GM19025 (cell line): ENCODE data around the gene MED25.
A peak's percentile ranks its signal among the peaks of the same experiment; 100 is the strongest.

ENCODE experiments used
- ATAC-seq: cut with Tn5 transposase; IDR thresholded peaks from one replicate; pipeline ENCODE4 v1.9.1; 2021; ENCODE audit warnings: mild to moderate bottlenecking, low read depth, moderate library complexity; ENCODE audit not compliant: unreplicated experiment

MED25 gene

GRCh38 chr19:49869484-49870308 lies 51.6 kb downstream of the MED25 start:
- ATAC-seq, result peak; percentile 68

DNA sequence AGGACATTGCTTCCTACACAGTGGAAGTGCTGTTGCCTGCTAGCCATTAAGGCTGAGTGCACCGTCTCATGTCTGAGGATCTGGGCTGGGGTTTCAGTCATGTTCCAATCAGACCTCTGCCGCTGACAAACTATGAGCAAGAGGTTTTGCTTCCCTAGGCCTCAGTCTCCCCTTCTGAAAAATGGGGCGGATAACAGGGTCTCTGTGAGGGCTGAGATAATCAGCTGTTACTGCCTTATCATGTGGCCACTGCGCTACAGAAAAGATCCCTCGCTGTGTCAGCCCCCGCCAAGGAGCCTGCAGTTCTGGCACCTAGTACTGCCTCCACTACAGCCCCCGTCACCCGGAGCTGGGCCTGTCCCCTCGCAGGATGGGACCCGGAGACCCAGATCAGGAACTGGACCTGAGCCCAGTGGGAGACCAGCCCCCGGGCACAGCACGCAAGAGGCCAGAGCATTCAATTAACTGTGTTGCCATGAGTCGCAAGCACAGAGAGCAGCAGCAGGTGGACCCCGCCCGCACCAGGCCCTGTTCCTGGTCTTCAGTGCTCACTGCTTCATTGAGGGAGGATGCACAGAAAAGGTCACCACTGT lies 52.3 kb downstream of the MED25 start:
- ATAC-seq, result no peak

DNA sequence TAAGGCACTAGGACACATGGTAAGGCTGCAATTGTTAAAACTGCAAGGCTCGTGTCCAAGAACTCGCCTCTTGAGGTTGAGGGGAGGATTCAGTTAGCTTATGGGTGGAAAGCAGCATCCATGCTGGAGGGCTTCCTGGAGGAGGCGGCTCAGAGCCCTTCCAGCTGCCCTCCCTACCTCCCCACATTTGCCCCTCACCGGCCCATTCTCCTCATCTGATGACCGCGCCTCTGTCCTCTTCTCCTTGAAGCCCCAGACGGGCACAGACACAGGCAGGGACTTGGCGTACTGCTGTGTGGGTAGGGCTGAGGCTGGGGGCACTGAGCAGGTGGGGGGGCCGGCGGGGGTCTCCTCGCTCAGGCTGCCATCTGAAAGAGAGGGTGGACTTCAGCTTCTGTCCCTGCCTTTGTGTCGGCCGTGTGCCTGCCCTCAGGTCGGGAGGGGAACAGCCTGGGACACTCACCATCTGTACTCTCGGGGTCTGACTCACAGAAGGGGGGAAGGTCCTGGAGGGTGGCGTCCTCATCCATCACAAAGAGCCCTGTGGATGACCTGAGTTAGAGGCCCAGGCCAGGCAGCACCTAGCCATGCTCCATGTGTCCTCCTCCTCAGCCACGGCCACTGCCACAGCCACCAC lies 53.4 kb downstream of the MED25 start:
- no peak for ATAC-seq

GRCh38 chr19:49872245-49873128 lies 54.4 kb downstream of the MED25 start:
- ATAC-seq, result no peak

DNA sequence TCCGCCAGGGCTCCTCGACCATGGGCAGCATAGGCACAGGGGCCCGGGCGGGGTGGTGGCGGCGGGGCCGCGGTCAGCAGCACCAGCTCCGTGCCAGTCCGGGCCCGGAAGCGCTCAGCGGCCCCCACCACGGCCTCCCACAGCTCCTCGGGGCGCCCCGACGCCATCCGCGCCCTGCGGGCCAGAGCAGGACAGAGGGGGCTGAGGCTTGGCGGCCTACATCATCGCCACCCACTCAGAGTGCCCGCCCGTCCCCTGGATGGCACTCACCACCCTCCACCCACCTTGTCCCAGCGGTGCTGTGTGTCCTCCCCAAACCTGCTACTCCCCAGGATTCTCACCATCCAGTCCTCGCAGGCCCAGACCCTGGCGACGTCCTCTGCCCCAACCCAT lies 55.0 kb downstream of the MED25 start:
- no peak for ATAC-seq

DNA sequence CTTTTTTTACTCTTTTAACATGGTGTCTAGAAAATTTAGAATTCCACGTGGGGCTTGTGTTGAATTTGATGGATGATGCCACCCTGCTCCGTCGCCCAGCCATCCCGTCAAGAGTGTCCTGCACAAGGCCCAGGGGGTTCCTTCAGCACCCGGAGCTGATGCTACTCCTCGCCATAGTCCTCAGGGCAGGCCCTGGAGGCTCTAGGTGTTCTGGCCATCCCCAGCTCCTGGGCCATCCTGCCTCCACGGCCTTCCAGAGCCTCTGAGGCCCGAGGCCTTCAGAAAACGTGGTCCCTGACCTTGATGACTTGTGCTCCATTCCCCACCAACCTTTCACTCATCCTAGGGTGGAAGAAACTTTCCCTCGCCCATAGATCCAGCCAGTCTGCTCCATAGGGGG lies 55.7 kb downstream of the MED25 start:
- ATAC-seq, result no peak

DNA sequence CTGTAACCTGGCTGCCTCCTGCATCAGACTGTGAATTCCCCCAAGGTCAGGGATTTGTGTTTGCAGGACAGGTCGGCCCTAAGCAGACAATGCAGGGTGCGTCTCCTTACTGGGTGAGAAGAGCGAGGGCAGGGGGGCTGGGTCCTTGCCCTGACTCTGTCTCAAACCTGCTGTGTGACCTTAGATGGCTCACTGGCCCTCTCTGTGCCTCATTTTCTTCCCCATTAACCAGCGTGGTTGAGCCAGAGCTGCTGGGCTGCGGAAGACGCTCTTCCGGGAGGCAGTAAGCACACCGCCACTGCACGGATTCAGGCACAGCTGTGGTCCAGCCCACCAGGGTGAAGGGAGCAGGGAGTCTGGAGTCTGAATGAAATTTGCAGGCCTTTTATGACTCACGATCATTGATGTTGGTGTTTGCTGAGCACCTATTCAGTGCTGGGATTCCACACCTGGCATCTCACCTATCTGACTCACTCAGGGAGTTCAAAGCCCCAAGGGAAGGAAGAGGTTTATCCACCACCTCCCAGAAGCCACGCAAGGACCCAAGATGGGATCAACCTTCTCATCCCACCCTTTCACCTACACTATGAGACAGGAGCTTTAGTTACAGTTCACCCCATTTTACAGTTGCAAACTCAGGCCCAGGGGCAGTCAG lies 56.5 kb downstream of the MED25 start:
- no peak for ATAC-seq

DNA sequence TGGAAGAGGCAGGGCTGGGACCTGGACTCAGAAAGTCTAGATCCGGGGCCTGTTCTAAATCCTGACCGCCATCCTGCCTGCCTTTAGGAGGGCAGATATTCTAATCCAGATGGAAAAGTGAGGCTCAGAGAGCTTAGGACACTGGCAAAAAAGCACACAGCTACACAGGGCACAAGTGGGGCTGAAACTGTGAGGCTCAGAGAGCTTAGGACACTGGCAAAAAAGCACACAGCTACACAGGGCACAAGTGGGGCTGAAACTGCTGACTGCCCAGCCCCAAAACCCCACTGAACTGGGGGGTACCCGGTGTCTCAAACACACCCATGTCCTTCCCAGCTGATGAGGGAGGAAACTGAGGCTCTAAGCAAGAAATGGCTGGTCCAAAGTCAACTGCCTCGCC lies 57.1 kb downstream of the MED25 start:
- ATAC-seq, result no peak

- ATAC-seq, result no peak
These were observed 57.9 kb downstream of the MED25 start for GRCh38 chr19:49875857-49876421.

- peak; percentile 38 for ATAC-seq
These were observed 58.4 kb downstream of the MED25 start for GRCh38 chr19:49876422-49877019.

- ATAC-seq, result peak; percentile 54
These were observed 59.2 kb downstream of the MED25 start, which contains the start of the genes AKT1S1 and TBC1D17 for GRCh38 chr19:49877020-49877878. Gene AKT1S1, minus strand, starts transcription at chr19:49877355. Its CDS starts 4,060 bp downstream, at chr19:49873295. Gene TBC1D17, plus strand, starts transcription at chr19:49877702. Its CDS starts 22 bp downstream, at chr19:49877724.

DNA sequence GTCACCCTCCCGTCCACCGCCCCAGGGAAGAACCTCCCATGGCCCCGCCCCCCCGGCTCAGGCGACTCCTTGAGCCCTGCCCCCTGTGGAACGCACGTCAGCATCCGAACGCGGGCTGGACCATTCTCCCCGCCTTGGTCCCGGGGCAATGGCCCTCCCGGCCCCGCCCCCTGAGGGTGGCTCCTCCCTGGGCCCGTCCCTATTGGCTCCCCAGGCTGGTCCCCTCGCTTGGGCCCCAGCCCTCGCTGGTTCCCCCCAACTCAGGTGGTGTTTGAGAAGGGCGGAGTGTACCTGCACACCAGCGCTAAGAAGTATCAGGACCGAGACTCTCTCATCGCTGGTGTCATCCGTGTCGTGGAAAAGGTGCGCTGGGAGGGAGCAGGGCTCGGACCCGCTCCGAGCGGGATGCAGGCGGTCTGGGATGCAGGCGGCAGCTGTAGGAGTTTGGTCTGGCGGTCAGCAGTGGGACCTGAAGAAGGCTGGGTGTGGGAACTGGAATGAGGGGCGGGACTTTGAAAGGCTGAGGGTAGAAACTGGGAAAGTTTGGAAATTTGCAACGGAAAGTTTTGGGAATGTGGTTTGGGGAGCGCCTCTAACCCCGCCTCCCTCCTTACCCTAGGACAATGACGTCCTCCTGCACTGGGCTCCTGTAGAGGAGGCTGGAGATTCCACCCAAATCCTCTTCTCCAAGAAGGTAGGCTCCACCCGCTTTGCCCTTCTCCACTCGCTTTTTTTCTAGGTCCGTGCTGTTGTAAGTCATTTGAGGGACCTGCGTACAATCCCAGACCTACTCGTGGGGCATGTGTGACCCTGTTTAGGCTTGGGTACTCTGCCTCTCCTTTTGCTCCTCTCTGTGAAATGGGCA lies 60.0 kb downstream of the MED25 start:
- peak; percentile 45 for ATAC-seq

GRCh38 chr19:49878744-49879070 lies 60.6 kb downstream of the MED25 start:
- ATAC-seq, result no peak

DNA sequence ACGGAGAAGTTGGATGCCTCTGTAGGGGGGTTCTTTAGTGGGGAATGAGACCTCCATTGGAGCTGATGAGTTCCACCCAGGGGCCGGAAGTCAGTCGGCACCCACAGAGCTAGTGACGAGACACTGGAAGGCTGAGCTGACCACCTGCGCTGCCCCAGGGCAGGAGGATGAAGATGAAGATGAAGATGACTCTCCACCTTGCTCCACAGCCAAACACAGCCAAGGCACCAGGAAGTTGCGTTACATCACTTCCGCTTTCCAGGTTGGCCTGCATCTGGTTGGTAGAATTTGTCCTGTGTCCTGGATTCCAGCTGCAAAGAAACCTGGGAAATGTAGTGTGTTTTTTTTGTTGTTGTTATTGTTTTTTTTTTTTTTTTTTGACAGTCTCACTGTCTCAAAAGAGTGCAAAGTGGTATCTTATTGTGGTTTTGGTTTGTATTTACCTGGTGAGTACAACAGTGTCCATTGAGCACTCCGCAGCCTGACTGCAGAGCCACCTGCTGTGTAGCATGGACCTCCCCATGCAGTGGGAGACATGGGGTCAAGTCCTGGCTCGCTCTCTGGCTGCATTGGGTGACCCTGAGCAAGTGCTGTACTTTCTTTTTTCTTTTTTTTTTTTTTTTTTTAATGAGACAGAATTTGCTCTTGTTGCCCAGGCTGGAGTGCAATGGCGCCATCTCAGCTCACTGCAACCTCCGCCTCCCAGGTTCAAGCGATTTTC lies 61.3 kb downstream of the MED25 start:
- ATAC-seq, result no peak

- no peak for ATAC-seq
These were observed 62.2 kb downstream of the MED25 start for GRCh38 chr19:49880162-49880869.

DNA sequence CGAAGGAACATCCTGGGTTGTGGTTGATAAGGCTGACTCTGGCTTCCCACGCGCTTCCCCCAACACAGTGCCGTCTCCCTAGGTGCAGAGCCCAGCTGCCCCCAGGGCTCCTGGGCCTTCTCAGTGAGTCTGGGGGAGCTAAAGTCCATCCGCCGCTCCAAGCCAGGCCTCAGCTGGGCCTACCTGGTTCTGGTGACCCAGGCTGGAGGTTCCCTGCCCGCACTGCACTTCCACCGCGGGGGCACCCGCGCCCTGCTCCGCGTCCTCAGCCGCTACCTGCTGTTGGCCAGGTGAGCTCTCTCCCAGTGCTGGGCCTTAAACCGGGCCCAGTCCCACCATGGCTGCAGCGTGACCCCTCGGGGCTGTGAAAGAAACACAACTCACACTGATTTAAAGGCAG lies 63.1 kb downstream of the MED25 start:
- no peak for ATAC-seq
